ENCODE results near the gene TREML1. TPM values are rescaled to one million over a fixed set of nuclear protein-coding genes. Genes with fewer than 3 reads are reported as not detected.

The TREML1 gene
- total and polyA plus RNA-seq, 4 donors, result 1.2 to 2.2 (median 1.2) TPM

DNA sequence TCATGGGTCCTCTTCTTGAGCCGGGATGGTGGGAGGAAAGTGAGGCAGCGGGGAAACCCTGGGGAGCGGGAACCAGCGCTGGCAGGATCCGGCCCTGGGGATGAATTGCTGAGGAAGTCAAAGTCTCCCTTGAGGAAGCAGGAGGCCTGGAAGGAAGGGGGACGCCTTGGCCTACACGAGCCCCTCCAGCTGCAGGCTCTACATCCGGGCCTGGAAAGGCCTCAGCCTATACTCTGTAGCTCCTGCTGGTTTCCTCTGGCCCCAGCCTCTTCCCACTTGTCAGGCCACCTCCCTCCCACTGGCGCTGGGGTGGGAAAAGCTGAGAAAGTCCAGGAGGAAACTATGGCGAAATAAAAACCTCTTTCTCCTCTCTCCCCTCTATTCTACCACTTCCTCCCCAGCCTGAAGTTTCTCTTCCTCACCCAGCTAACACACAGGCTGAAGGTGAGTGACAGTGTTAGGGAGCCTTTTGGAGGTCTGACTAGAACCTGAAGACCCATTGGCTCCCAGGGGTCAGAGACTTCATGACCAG, 31.9 kb upstream of the TREML1 start:
- TF ChIP-seq, protein P1, sequence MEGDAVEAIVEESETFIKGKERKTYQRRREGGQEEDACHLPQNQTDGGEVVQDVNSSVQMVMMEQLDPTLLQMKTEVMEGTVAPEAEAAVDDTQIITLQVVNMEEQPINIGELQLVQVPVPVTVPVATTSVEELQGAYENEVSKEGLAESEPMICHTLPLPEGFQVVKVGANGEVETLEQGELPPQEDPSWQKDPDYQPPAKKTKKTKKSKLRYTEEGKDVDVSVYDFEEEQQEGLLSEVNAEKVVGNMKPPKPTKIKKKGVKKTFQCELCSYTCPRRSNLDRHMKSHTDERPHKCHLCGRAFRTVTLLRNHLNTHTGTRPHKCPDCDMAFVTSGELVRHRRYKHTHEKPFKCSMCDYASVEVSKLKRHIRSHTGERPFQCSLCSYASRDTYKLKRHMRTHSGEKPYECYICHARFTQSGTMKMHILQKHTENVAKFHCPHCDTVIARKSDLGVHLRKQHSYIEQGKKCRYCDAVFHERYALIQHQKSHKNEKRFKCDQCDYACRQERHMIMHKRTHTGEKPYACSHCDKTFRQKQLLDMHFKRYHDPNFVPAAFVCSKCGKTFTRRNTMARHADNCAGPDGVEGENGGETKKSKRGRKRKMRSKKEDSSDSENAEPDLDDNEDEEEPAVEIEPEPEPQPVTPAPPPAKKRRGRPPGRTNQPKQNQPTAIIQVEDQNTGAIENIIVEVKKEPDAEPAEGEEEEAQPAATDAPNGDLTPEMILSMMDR (IDR thresholded peaks at IDR 0.05; ENCODE audit: control extremely low read depth, extremely low read depth), result no peak
- Histone ChIP-seq H3K9ac (ENCODE audit: insufficient read depth in 1 of 2, low read length in 2 of 2) (no peak overlapping the region), H3K4me1 (ENCODE audit: control insufficient read depth in 5 of 5, insufficient read depth in 5 of 5, low read length in 5 of 5) (no peaks in the 10 kb centered on the region), H3K27ac (ENCODE audit: low read depth in 1 of 2, low read length in 1 of 2) (peak overlapping the region in 1 of 2 donors; percentile 15), H3K36me3 (ENCODE audit: control insufficient read depth in 4 of 4, insufficient read depth in 4 of 4, low read length in 4 of 4) (no peaks in the 10 kb centered on the region), H3K9me3 (ENCODE audit: control insufficient read depth in 4 of 4, insufficient read depth in 3 of 4, low read length in 3 of 4) (peaks cover 0 to 20% (median 0%) of the 10 kb centered on the region in 4 donors), H3K27me3 (ENCODE audit: control insufficient read depth in 3 of 3, insufficient read depth in 3 of 3, low read length in 2 of 3) (peaks cover 0 to 5% (median 0%) of the 10 kb centered on the region in 3 donors), H3K4me3 (no peak overlapping the region)
- DNase-seq (no peak), ATAC-seq (ENCODE audit: insufficient read depth, low FRiP score) (no peak)
- 37 to 66% methylated on average over 10 of the region's 10 CpGs for WGBS, 2 donors

DNA sequence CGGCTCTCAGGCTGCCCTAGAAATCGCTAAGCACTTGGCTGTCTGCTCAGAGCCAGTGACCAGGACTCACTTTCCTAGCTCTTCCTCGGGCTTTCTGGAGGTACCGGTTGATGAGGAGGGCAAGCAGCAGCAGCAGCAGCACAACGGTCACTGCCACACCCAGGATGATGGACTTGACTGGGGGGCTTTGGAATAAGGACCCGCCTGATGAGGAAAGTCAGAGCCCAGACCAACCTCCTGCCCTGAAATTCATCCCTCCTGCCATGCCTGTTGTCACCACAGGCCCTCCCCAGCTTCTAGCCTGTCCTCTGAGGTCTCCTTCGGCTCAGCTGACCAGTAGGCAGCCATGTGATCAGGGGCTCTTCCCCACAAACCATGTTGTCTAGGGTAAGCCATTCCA, 30.6 kb upstream of the TREML1 start:
- 82 to 93% methylated on average over 7 of the region's 7 CpGs for WGBS, 2 donors
- ATAC-seq (ENCODE audit: insufficient read depth, low FRiP score), result no peak
- peaks cover 0 to 5% (median 2%) of the 10 kb centered on the region in 3 donors for H3K27me3 ChIP-seq (ENCODE audit: control insufficient read depth in 3 of 3, insufficient read depth in 3 of 3, low read length in 2 of 3)

DNA sequence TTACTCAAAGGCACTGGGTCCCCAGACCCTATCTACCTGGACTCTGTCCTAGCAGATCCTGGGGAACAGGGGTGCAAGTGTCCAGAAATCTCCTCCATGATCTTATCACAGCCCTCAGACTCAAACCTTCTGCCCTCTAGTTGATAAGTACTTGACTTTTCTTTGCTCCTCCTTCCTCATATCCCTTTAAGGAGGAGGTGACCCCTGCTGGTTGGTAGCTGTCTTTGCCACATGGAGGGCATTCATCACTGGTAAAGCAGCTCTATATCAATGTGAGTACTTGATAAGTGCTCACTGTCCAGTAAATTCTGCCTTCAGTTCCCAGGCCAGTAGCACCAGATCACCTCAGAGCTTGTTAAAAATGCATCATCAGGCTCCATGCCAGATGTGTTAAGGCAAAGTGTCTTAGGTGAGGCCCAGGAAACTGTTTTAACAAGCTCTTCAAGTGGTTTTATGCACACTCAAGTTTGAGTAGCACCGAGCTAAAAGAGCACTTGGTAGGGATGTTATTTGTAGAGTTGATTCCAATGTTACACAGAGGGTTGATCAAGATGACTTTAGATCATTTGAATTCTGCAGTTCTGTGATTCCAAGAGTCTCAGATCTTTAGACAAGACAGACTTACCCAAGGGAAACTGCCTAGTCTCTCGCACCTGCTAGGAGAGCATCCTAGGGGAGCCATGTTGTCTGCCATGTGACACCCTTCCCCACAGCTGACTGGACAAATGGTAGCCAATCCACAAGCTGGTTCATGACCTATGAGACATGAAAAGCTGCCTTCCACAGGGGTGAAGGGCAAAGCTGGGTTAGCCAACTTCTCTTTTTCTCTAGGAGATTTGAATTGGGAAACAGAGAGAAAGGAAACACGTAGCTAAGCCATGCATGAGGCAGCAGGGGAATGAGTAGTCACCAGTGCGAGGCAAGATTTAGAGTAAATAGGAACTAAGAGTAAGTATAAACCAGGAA, 28.2 kb upstream of the TREML1 start:
- H3K27ac ChIP-seq (ENCODE audit: low read depth in 1 of 2, low read length in 1 of 2), result no peak overlapping the region
- 55 to 56% methylated on average over 4 of the region's 4 CpGs for WGBS, 2 donors
- ATAC-seq (ENCODE audit: insufficient read depth, low FRiP score) (peak; percentile 75), DNase-seq (peak in 2 of 3 donors; percentile 52 to 61)
- H3K27me3 ChIP-seq (ENCODE audit: control insufficient read depth in 3 of 3, insufficient read depth in 3 of 3, low read length in 2 of 3), result peaks cover 0 to 11% (median 2%) of the 10 kb centered on the region in 3 donors
- no peaks in the 10 kb centered on the region for H3K36me3 ChIP-seq (ENCODE audit: control insufficient read depth in 4 of 4, insufficient read depth in 4 of 4, low read length in 4 of 4)
- H3K9ac ChIP-seq (ENCODE audit: insufficient read depth in 1 of 2, low read length in 2 of 2), result no peak overlapping the region
- H3K9me3 ChIP-seq (ENCODE audit: control insufficient read depth in 4 of 4, insufficient read depth in 3 of 4, low read length in 3 of 4), result peaks cover 0 to 2% (median 0%) of the 10 kb centered on the region in 4 donors
- TF ChIP-seq, protein P1 (IDR thresholded peaks at IDR 0.05; ENCODE audit: control extremely low read depth, extremely low read depth), result peak; percentile 38
- H3K4me1 ChIP-seq (ENCODE audit: control insufficient read depth in 5 of 5, insufficient read depth in 5 of 5, low read length in 5 of 5), result no peaks in the 10 kb centered on the region
- no peak overlapping the region for H3K4me3 ChIP-seq

More for the DNA sequence above, 30.6 kb upstream of the TREML1 start:
- Histone ChIP-seq H3K4me1 (ENCODE audit: control insufficient read depth in 5 of 5, insufficient read depth in 5 of 5, low read length in 5 of 5) (no peaks in the 10 kb centered on the region), H3K9me3 (ENCODE audit: control insufficient read depth in 4 of 4, insufficient read depth in 3 of 4, low read length in 3 of 4) (peaks cover 0 to 11% (median 0%) of the 10 kb centered on the region in 4 donors), H3K9ac (ENCODE audit: insufficient read depth in 1 of 2, low read length in 2 of 2) (no peak overlapping the region), H3K36me3 (ENCODE audit: control insufficient read depth in 4 of 4, insufficient read depth in 4 of 4, low read length in 4 of 4) (no peaks in the 10 kb centered on the region), H3K27ac (ENCODE audit: low read depth in 1 of 2, low read length in 1 of 2) (no peak overlapping the region), H3K4me3 (no peak overlapping the region)
- TF ChIP-seq, protein P1 (IDR thresholded peaks at IDR 0.05; ENCODE audit: control extremely low read depth, extremely low read depth), result no peak
- DNase-seq, result no peak

Data from lung (tissue), 12 donors.